ENCODE measurements around the gene PCGF1. TPM values are rescaled to one million over a fixed set of nuclear protein-coding genes. Genes with fewer than 3 reads are reported as not detected.

PCGF1 gene
- total and polyA plus RNA-seq, 2 of the 13 experiments (the other 11 are each of a cell fraction or from before 2014, with no cell fraction given), result 20.4 to 22.6 TPM

GRCh38 chr2:74482801-74483674, 24.5 kb downstream of the PCGF1 start, which contains the start of the genes CCDC142 and TTC31 (continued):
- no peak for TF ChIP-seq DNMT3B (CRISPR knock-in tag; conservative IDR thresholded peaks at IDR 0.05)
- peak; percentile 84 for TF ChIP-seq ZIK1 (CRISPR knock-in tag; IDR thresholded peaks at IDR 0.05; ENCODE audit: borderline replicate concordance, low read depth)
- peak; percentile 76; the same call in 1 of the 2 replicates for TF ChIP-seq MIXL1 (CRISPR knock-in tag; IDR thresholded peaks at IDR 0.05)
- peak; percentile 93 for TF ChIP-seq HNF4A (CRISPR knock-in tag; IDR thresholded peaks at IDR 0.05)
- peak; percentile 88; the same call in 1 of the 2 replicates for TF ChIP-seq ZBTB39 (CRISPR knock-in tag; IDR thresholded peaks at IDR 0.05)
- no peak for TF ChIP-seq CBX2 (IDR thresholded peaks at IDR 0.05; ENCODE audit: low read depth, low read length)
- no peak for TF ChIP-seq CBX2 (CRISPR knock-in tag; IDR thresholded peaks at IDR 0.05; ENCODE audit: low read depth)
- no peak for TF ChIP-seq FOXK2 (IDR thresholded peaks at IDR 0.05)
- TF ChIP-seq ZFP36L1 (CRISPR knock-in tag; IDR thresholded peaks at IDR 0.05), result no peak; the same call in 1 of the 2 replicates
- TF ChIP-seq ZNF724P (CRISPR knock-in tag; IDR thresholded peaks at IDR 0.05; ENCODE audit: borderline replicate concordance), result peak; percentile 51
- peak; percentile 4; the same call in 1 of the 2 replicates for TF ChIP-seq RELA (CRISPR knock-in tag; IDR thresholded peaks at IDR 0.05)
- no peak for TF ChIP-seq ONECUT2 (CRISPR knock-in tag; IDR thresholded peaks at IDR 0.05)
- TF ChIP-seq FOXC1 (CRISPR knock-in tag; IDR thresholded peaks at IDR 0.05; ENCODE audit: borderline replicate concordance), result peak; percentile 91
- TF ChIP-seq RORA (CRISPR knock-in tag; IDR thresholded peaks at IDR 0.05), result no peak
- TF ChIP-seq ZFP91 (CRISPR knock-in tag; IDR thresholded peaks at IDR 0.05; ENCODE audit: borderline replicate concordance), result peak; percentile 92
- peak; percentile 74; the same call in 1 of the 2 replicates for TF ChIP-seq MXD4 (CRISPR knock-in tag; IDR thresholded peaks at IDR 0.05)
- TF ChIP-seq PLRG1 (conservative IDR thresholded peaks at IDR 0.05), result no peak
- TF ChIP-seq TCF12 (IDR thresholded peaks at IDR 0.05), result no peak
- TF ChIP-seq TCF12 (CRISPR knock-in tag; IDR thresholded peaks at IDR 0.05), result no peak; the same call in 1 of the 2 replicates
- TF ChIP-seq RFX5 (IDR thresholded peaks at IDR 0.05; ENCODE audit: low read depth, low read length), result peak; percentile 13; the same call in 1 of the 2 replicates
- TF ChIP-seq ZSCAN22 (CRISPR knock-in tag; IDR thresholded peaks at IDR 0.05), result 0 out of 2 replicates have a peak, but pooled peaks have one; percentile 8
- TF ChIP-seq TARDBP (CRISPR knock-in tag; IDR thresholded peaks at IDR 0.05), result peak; percentile 98
- TF ChIP-seq ZNF576 (CRISPR knock-in tag; IDR thresholded peaks at IDR 0.05), result peak; percentile 68; the same call in 1 of the 2 replicates
- peak; percentile 18 for TF ChIP-seq SKI (IDR thresholded peaks at IDR 0.05; ENCODE audit: partially characterized antibody)
- TF ChIP-seq ZNF275 (CRISPR knock-in tag; IDR thresholded peaks at IDR 0.05; ENCODE audit: borderline replicate concordance), result 0 out of 2 replicates have a peak, but pooled peaks have one; percentile 21
- TF ChIP-seq MEF2D (CRISPR knock-in tag; IDR thresholded peaks at IDR 0.05), result peak; percentile 93
- no peak for TF ChIP-seq ZNF367 (CRISPR knock-in tag; IDR thresholded peaks at IDR 0.05; ENCODE audit: borderline replicate concordance)
